Neuronal stem cell (in vitro differentiated cells): ENCODE measurements around the gene ADCY6. TPM values are rescaled to one million over a fixed set of nuclear protein-coding genes. Genes with fewer than 3 reads are reported as not detected.

ENCODE experiments used
- small RNA-seq: library from polyadenylated mRNA; stranded (forward); fragments of <200 nt; extraction: miRNeasy Mini kit (QIAGEN cat#:217004); gene quantifications from one replicate; pipeline ENCODE3, GENCODE V24; 2013; ENCODE audit not compliant: insufficient read depth

The ADCY6 gene

Small RNAs within 50 kb of the gene (small RNA-seq; reads per million reads assigned to genes)
- gene MIR4701 = not detected
- gene RF00019 = not detected
